Measurements from ENCODE around the gene DCXR. TPM values are rescaled to one million over a fixed set of nuclear protein-coding genes. Genes with fewer than 3 reads are reported as not detected.

DCXR gene
- polyA plus RNA-seq, 3 donors: 78.9 to 120 (median 88.7) TPM

GRCh38 chr17:81996757-81997441 is 40.6 kb downstream of the DCXR start:
- DNase-seq (ENCODE audit: extremely low read depth in 1 of 11, low read depth in 9 of 11, low spot score in 4 of 11): no peak

GRCh38 chr17:81996232-81996756 is 41.2 kb downstream of the DCXR start:
- no peak for DNase-seq (ENCODE audit: extremely low read depth in 1 of 11, low read depth in 9 of 11, low spot score in 4 of 11)

- no peak for DNase-seq (ENCODE audit: extremely low read depth in 1 of 11, low read depth in 9 of 11, low spot score in 4 of 11)
Measured at GRCh38 chr17:81995463-81996231, 41.9 kb downstream of the DCXR start.

- DNase-seq (ENCODE audit: extremely low read depth in 1 of 11, low read depth in 9 of 11, low spot score in 4 of 11): no peak
Measured at GRCh38 chr17:81994593-81995462, 42.7 kb downstream of the DCXR start.

GRCh38 chr17:81993729-81994592 is 43.5 kb downstream of the DCXR start:
- no peak for DNase-seq (ENCODE audit: extremely low read depth in 1 of 11, low read depth in 9 of 11, low spot score in 4 of 11)

GRCh38 chr17:81992306-81993102 is 45.0 kb downstream of the DCXR start:
- DNase-seq (ENCODE audit: extremely low read depth in 1 of 11, low read depth in 9 of 11, low spot score in 4 of 11): peak in 1 of 11 donors; percentile 76

- DNase-seq (ENCODE audit: extremely low read depth in 1 of 11, low read depth in 9 of 11, low spot score in 4 of 11): no peak
Measured at GRCh38 chr17:81991684-81992305, 45.7 kb downstream of the DCXR start.

GRCh38 chr17:81990836-81991683 is 46.4 kb downstream of the DCXR start:
- no peak for DNase-seq (ENCODE audit: extremely low read depth in 1 of 11, low read depth in 9 of 11, low spot score in 4 of 11)

GRCh38 chr17:81987161-81987770 is 50.2 kb downstream of the DCXR start:
- no peak for DNase-seq (ENCODE audit: extremely low read depth in 1 of 11, low read depth in 9 of 11, low spot score in 4 of 11)

GRCh38 chr17:81986606-81987005 is 50.9 kb downstream of the DCXR start:
- no peak for DNase-seq (ENCODE audit: extremely low read depth in 1 of 11, low read depth in 9 of 11, low spot score in 4 of 11)

Other genes with a start within 250 kb of the DCXR start
- 10 to 100 TPM in 2 of 3 donors, 1 to 10 TPM in 1; 7.1 to 17.7 (median 12.5) TPM for gene GCGR, start 233.5 kb downstream of the DCXR start, polyA plus RNA-seq (ENCODE audit: insufficient read length in 3 of 3)
- 100 to 1,000 TPM in 2 of 3 donors, 10 to 100 TPM in 1; 61.8 to 109 (median 107) TPM for gene MCRIP1, start 204.4 kb downstream of the DCXR start, polyA plus RNA-seq (ENCODE audit: insufficient read length in 3 of 3)
- under 1 TPM; 0.12 to 0.45 (median 0.17) TPM for gene PPP1R27, start 202.6 kb downstream of the DCXR start, polyA plus RNA-seq (ENCODE audit: insufficient read length in 3 of 3)
- 100 to 1,000 TPM; 401 to 475 (median 404) TPM for gene P4HB, start 177.2 kb downstream of the DCXR start, polyA plus RNA-seq (ENCODE audit: insufficient read length in 3 of 3)
- 100 to 1,000 TPM; 145 to 242 (median 217) TPM for gene ARHGDIA, start 166.4 kb downstream of the DCXR start, polyA plus RNA-seq (ENCODE audit: insufficient read length in 3 of 3)
- gene ALYREF, start 146.1 kb downstream of the DCXR start, polyA plus RNA-seq (ENCODE audit: insufficient read length in 3 of 3): 10 to 100 TPM; 66.5 to 99.3 (median 76.1) TPM
- gene ANAPC11, start 146.0 kb downstream of the DCXR start, polyA plus RNA-seq (ENCODE audit: insufficient read length in 3 of 3): 100 to 1,000 TPM in 1 of 3 donors, 10 to 100 TPM in 2; 63.8 to 110 (median 93.7) TPM
- 1 to 10 TPM in 1 of 3 donors, under 1 TPM in 2; 0.93 to 1.4 (median 0.97) TPM for gene NPB, start 135.5 kb downstream of the DCXR start, polyA plus RNA-seq (ENCODE audit: insufficient read length in 3 of 3)
- 10 to 100 TPM; 40.1 to 48.5 (median 45.5) TPM for gene PCYT2, start 126.3 kb downstream of the DCXR start, polyA plus RNA-seq (ENCODE audit: insufficient read length in 3 of 3)
- 10 to 100 TPM; 11.0 to 21.1 (median 14.1) TPM for gene SIRT7, start 119.5 kb downstream of the DCXR start, polyA plus RNA-seq (ENCODE audit: insufficient read length in 3 of 3)
- gene MAFG, start 110.0 kb downstream of the DCXR start, polyA plus RNA-seq (ENCODE audit: insufficient read length in 3 of 3): 10 to 100 TPM; 12.4 to 14.8 (median 13.8) TPM
- gene PYCR1, start 100.4 kb downstream of the DCXR start, polyA plus RNA-seq (ENCODE audit: insufficient read length in 3 of 3): 10 to 100 TPM; 22.6 to 39.4 (median 26.8) TPM
- under 1 TPM; 0.10 to 0.30 (median 0.14) TPM for gene MYADML2, start 90.5 kb downstream of the DCXR start, polyA plus RNA-seq (ENCODE audit: insufficient read length in 3 of 3)
- 1 to 10 TPM; 1.9 to 3.5 (median 3.3) TPM for gene NOTUM, start 76.5 kb downstream of the DCXR start, polyA plus RNA-seq (ENCODE audit: insufficient read length in 3 of 3)
- gene ASPSCR1, start 60.1 kb downstream of the DCXR start, polyA plus RNA-seq (ENCODE audit: insufficient read length in 3 of 3): 10 to 100 TPM; 20.1 to 39.0 (median 35.2) TPM
- 10 to 100 TPM; 28.8 to 47.2 (median 40.8) TPM for gene CENPX, start 14.8 kb downstream of the DCXR start, polyA plus RNA-seq (ENCODE audit: insufficient read length in 3 of 3)
- 10 to 100 TPM; 10.8 to 17.5 (median 15.7) TPM for gene LRRC45, start 14.4 kb downstream of the DCXR start, polyA plus RNA-seq (ENCODE audit: insufficient read length in 3 of 3)
- gene RAC3, start 6.0 kb downstream of the DCXR start, polyA plus RNA-seq (ENCODE audit: insufficient read length in 3 of 3): 10 to 100 TPM in 2 of 3 donors, 1 to 10 TPM in 1; 8.3 to 16.2 (median 11.7) TPM
- gene RFNG, start 14.1 kb upstream of the DCXR start, polyA plus RNA-seq (ENCODE audit: insufficient read length in 3 of 3): 10 to 100 TPM; 28.5 to 57.8 (median 47.2) TPM
- gene GPS1, start 14.2 kb upstream of the DCXR start, polyA plus RNA-seq (ENCODE audit: insufficient read length in 3 of 3): 100 to 1,000 TPM in 2 of 3 donors, 10 to 100 TPM in 1; 98.3 to 138 (median 132) TPM
- gene DUS1L, start 28.1 kb upstream of the DCXR start, polyA plus RNA-seq (ENCODE audit: insufficient read length in 3 of 3): 10 to 100 TPM; 66.2 to 92.0 (median 90.5) TPM
- gene FASN, start 60.5 kb upstream of the DCXR start, polyA plus RNA-seq (ENCODE audit: insufficient read length in 3 of 3): 10 to 100 TPM; 32.1 to 58.6 (median 50.4) TPM
- 10 to 100 TPM; 47.3 to 90.6 (median 57.0) TPM for gene CCDC57, start 175.1 kb upstream of the DCXR start, polyA plus RNA-seq (ENCODE audit: insufficient read length in 3 of 3)
- gene SLC16A3, start 191.3 kb upstream of the DCXR start, polyA plus RNA-seq (ENCODE audit: insufficient read length in 3 of 3): 10 to 100 TPM in 2 of 3 donors, 1 to 10 TPM in 1; 9.0 to 36.8 (median 10.5) TPM
- 100 to 1,000 TPM; 116 to 137 (median 127) TPM for gene CSNK1D, start 236.0 kb upstream of the DCXR start, polyA plus RNA-seq (ENCODE audit: insufficient read length in 3 of 3)

All from renal cortex interstitium (tissue), 11 donors.